IPS-18c (cell line): ENCODE results near the gene PAN3.

Experiments used
- H3K4me3 ChIP-seq: 2 replicates; pipeline ENCODE4 v1.7.0; 2013; ENCODE audit warnings: low read depth, mild to moderate bottlenecking, low read length, moderate library complexity; ENCODE audit not compliant: insufficient read depth
- H3K9me3 ChIP-seq: one replicate; pipeline ENCODE4 v1.6.1; 2013; ENCODE audit warnings: mild to moderate bottlenecking, low read length, moderate library complexity; ENCODE audit not compliant: control insufficient read depth, insufficient read depth

The PAN3 gene

GRCh38 chr13:28316836-28317235 is 178.5 kb downstream of the PAN3 start:
- H3K4me3 ChIP-seq = no peak overlapping the region

GRCh38 chr13:28318496-28318895 is 180.2 kb downstream of the PAN3 start:
- Histone ChIP-seq H3K9me3 (peaks cover 3% of the 10 kb centered on the region), H3K4me3 (no peak overlapping the region)

More at GRCh38 chr13:28316836-28317235, 178.5 kb downstream of the PAN3 start:
- H3K9me3 ChIP-seq = peaks cover 3% of the 10 kb centered on the region

DNA sequence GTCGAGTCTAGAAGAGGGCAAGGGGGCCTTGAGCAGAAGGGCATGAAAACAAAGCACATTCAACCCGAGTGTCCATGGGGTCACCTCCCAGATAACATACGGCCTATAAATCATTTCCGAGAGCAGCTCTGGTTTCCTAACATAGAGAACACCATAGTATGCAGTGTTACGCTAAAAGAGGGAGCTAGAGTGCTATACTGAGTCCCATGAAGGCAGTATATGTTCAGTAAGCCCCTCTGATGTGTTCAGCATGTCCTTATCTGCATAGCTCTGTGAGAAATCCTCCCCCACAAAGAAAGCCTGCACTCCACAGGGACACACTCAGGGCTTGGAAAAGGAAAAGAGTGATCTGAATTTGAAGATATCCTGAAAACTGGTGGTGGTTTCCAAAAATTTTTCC is 181.2 kb downstream of the PAN3 start:
- Histone ChIP-seq H3K9me3 (peaks cover 3% of the 10 kb centered on the region), H3K4me3 (no peak overlapping the region)

- no peak overlapping the region for H3K4me3 ChIP-seq
- H3K9me3 ChIP-seq = peaks cover 3% of the 10 kb centered on the region
Measured at GRCh38 chr13:28320209-28320608, 181.9 kb downstream of the PAN3 start.

DNA sequence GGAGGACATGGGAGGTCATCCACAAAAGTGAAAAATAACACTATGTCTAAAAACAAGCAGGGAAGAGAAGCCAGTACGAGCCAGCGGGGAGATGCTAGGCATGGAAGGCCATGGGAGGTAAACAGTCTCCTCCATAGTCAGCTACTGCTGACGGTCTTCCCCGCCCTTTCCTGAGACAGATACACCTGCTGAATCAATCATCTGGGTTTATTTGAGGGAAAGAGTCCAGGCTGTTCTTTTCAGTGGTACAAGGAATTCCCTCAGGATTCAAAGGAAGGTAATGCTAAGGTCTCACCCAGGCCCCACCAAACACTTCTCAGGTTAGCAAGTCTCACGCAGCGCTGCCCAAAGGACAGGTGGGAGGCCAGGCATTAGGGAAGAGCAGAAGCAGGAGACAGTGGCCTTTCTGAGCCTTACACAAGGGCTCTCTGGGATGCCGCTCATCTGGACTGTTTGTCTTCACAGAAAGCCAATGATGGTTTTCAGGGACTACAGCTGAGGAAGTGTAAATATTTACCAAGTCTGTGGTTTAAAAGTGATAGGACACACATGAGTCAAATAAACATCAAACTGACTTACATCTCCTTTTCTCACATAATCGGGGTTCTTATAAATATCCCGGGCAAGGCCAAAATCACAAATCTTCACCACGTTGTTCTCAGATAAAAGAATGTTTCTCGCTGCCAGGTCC is 182.7 kb downstream of the PAN3 start:
- Histone ChIP-seq H3K9me3 (peaks cover 3% of the 10 kb centered on the region), H3K4me3 (no peak overlapping the region)

- H3K4me3 ChIP-seq = no peak overlapping the region
- H3K9me3 ChIP-seq = peaks cover 3% of the 10 kb centered on the region
Measured at GRCh38 chr13:28321756-28322155, 183.4 kb downstream of the PAN3 start.

GRCh38 chr13:28322256-28322905 is 184.0 kb downstream of the PAN3 start:
- no peak overlapping the region for H3K4me3 ChIP-seq
- peaks cover 3% of the 10 kb centered on the region for H3K9me3 ChIP-seq

- H3K9me3 ChIP-seq = no peaks in the 10 kb centered on the region
Measured at GRCh38 chr13:28324181-28324789, 185.9 kb downstream of the PAN3 start.

DNA sequence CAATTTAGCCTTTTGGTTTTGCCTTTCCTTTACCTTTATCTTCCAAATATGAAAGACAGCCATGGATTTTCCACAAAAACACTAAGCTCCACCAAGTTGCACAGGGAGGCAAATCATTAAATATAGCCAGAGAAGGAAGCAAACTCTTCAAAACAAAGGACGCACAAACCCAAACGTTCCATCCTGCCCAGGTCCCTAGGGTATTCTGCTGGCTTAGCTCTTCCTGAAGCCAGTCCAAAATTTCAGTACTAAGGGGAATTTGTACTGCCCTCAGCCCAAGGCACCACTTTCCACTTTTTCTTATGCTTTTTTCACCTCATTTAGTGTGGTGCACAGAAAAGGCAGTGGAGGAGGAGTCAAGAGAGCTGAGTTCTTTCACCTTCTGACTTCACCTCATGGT is 186.7 kb downstream of the PAN3 start:
- no peaks in the 10 kb centered on the region for H3K9me3 ChIP-seq
- no peak overlapping the region for H3K4me3 ChIP-seq

More at GRCh38 chr13:28324181-28324789, 185.9 kb downstream of the PAN3 start:
- no peak overlapping the region for H3K4me3 ChIP-seq

DNA sequence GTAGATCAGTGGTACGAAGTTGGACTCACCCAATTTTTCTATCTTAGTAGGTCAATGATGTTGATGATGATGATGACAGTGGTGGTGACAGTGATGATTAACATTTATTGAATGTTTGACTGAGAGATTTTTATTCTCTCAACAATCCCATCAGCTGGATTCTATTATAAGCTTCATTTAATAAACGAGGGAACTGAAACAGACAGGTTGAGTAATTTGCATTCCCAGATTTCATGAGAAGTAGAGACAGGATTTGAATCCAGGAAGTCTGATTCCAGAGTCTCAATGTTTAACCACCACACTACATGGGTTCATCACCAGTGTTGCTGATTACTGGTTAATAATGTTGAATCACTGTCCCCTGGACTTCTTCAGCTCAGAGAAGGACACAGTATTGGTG is 187.7 kb downstream of the PAN3 start:
- H3K9me3 ChIP-seq = no peaks in the 10 kb centered on the region
- no peak overlapping the region for H3K4me3 ChIP-seq

DNA sequence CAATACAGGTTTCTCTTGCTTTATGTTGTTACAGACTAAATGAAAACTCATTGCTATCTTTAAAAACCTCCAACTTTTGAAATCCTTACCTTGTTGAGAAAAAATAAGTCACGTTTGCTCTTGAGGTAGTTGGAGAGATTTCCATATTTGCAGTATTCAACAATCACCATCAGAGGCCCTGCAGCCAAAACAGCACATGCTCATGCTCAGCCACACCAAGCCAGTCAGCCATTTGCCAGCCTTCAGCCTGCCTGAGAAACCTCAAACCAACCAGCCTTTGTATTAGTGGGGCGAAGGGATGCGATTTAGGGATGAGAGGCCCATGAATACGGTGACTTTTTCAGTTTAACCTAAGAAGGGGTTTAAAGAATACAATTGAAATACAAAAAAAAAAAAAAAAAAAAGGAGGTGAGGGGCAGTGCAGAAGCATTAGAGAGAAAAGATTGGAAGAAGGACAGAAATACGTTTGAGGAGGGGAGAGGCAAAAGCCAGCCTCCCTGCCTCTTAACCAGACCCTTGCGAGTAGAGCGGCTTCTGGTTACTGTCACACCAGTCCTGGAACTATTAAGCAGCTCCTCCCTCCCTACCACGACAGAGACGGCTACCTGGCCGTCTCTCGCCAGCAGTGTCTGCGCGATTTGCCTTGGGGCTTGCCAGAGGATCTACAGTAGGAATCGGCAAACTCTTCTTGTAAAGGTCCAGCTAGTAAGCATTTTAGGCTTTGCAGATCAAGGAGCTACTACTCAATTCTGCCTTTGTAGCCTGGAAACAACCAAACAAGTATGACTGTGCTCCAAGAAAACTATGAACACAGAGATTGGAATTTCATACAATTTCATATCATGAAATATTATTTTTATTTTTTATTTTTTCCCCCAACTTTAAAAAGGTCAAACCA is 189.3 kb downstream of the PAN3 start:
- no peaks in the 10 kb centered on the region for H3K9me3 ChIP-seq
- H3K4me3 ChIP-seq = no peak overlapping the region

GRCh38 chr13:28328271-28328607 is 189.9 kb downstream of the PAN3 start:
- Histone ChIP-seq H3K9me3 (no peaks in the 10 kb centered on the region), H3K4me3 (no peak overlapping the region)

DNA sequence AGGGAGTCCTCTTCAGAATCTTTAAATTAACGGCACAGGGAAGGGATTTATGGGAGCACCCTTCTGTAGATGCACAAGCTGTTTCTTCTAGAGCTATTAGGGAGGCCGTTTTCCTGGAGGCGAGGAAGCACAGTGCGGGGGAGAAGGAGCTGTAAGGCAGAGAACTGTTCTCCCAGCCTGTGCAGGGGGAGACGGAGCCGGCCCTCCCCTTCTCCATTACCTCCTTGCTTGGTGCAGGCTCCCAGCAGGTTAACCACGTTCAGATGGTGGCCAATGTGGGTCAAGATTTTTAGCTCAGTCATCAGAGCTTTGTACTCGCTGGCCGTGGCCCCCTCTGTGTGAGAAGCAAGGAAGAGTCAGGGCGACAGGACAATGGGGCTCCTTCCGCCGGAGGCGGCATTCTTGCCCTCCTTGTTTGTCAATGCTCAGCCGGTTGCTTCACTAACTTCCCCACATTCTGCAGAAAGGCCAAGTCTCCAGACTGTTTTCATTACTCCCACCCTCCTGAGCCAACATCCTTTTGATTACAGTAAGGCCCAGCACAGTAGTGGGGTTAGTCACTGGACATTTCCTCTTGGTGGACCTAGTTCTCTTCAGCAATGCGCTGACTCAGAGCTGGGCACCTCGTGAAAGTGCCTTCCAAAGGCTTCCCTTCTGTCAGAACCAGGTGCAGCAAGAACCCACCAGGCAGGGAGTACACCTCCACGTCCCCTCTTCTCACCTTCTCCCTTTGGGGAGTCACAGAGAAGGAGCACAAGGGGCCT is 191.2 kb downstream of the PAN3 start:
- no peaks in the 10 kb centered on the region for H3K9me3 ChIP-seq
- no peak overlapping the region for H3K4me3 ChIP-seq

DNA sequence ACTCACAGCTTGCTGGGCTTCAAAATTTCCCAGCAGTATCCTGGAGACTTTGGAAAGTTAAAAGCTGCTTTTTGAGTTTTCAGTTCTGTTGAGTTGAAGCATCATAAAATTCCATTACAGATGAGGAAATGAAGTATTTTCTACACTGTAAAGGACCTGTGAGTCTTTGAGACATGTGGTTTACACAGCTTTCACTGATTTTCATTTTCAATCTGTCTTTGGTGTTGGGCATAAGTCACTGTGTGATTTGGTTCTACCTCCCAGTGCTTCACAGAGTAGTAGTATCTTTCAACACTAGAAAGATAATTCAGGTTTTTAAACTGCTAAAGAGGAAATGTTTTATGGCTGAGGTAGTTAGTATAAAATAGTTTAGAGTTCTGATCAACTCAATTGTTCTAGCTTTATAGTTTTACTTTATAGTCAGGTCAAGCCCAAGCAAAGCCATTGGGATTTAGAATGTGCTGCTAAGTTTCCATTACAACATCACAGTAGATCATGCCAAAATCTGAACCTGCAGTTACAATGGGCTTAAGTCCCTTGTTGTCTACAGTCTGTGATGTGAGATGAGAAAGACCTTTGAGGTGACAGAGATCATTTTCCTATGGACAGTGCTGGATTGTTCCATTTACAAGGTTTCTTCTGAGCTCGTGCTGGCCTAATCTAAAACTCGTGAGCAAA is 195.0 kb downstream of the PAN3 start:
- no peak overlapping the region for H3K4me3 ChIP-seq
- H3K9me3 ChIP-seq = no peaks in the 10 kb centered on the region

GRCh38 chr13:28336193-28336657 is 197.9 kb downstream of the PAN3 start:
- H3K9me3 ChIP-seq = no peaks in the 10 kb centered on the region
- H3K4me3 ChIP-seq = no peak overlapping the region
